ENCODE data around the gene CCDC3.

GRCh38 chr10:12847361-12847975 lies 154.0 kb downstream of the CCDC3 start:
- TF ChIP-seq CTCF (IDR thresholded peaks at IDR 0.05; ENCODE audit: low read length) (peak; percentile 20), EZH2phosphoT487 (IDR thresholded peaks at IDR 0.05; ENCODE audit: low read length) (no peak), EZH2 (optimal IDR thresholded peaks at IDR 0.05; ENCODE audit: low read depth, low read length) (no peak)
